Measurements from ENCODE around the gene CPNE1.
A peak's percentile ranks its signal among the peaks of the same experiment; 100 is the strongest.

Gene CPNE1

DNA sequence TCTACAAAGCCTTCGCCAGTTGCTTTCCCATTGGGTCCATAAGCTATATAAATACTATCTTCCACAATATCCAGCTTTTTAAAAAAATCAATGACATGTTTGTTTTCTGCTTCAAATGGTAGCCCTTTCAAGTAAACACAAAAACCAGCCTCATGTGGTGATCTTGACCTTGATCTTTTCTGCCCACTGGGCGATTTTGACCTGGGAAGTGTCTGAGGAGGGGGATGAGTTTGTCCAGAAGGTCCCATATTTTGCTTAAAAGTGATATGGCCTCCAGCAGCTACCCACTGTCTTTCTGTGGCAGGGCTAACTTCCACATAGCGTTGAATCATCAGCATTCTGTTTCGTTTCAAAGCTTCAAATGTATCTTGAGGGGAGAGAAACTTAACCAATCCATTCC lies 10.8 kb downstream of the CPNE1 start:
- DNase-seq, result no peak

DNA sequence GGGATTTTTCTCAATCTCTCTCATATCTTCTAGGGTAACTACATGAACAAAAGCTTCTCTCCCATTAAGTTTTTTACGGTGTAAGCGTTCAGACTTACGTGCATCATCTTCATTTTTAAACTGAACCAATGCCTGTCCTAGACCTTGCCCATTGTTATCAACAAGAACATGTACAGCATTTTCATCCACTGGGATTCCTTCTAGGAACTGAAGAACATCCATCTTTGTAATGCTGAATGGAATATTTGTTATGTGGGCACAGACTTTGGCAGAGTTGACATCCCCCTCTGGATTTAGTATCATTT lies 11.3 kb downstream of the CPNE1 start:
- no peak for DNase-seq

DNA sequence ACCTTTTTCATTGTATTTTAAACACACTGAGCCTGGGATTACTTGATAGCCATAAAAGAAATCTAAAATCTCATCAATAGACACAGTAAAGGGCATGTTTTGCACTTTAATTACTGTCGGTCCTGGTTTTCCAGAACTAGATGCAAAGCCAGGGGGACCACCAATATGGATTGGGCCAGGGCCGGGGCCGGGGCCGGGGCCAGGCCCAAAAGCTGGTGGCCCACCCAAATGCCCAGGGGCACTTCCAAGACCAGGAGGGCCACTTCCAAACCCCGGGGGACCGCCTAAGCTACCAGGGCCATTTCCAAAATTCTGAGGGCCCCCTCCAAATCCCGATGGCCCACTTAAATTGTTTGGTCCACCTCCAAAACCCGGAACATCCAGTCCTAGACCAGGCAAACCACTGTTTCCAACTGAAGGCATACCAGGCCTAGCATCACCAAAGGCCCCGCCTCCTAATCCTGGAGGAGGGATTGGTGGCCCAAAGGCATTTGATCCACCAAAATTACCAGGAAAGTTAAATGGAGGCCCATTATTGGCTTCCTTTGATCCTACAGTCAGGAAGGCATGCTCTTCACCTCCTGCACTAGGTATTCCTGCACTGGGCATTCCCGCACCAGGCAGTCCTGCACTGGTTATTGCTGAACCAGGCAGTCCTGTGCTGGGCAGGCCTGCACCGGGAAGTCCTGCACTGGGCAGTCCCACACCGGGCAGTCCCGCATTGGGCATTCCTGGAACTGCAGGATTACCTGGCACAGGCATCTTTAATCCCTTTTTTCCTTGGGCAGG lies 11.9 kb downstream of the CPNE1 start:
- no peak for DNase-seq

DNA sequence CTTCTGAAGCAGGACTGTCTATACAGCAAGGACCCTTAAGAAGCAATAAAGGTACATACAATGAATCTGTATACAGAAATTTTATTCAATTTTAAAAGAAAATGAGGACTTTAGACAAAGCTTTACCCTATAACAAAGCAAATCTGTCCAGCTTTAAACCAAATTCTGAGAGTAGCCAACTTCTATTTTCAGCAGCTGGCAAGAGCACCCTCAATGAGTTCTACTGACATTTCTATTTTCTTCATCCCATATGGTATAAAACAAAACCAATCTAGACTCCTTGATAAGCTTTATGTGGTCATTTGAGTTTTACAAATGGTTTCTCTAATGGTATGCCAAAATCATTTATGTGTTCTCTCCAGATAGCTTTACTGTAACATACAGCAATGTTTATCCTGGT lies 12.7 kb downstream of the CPNE1 start:
- DNase-seq, result no peak

DNA sequence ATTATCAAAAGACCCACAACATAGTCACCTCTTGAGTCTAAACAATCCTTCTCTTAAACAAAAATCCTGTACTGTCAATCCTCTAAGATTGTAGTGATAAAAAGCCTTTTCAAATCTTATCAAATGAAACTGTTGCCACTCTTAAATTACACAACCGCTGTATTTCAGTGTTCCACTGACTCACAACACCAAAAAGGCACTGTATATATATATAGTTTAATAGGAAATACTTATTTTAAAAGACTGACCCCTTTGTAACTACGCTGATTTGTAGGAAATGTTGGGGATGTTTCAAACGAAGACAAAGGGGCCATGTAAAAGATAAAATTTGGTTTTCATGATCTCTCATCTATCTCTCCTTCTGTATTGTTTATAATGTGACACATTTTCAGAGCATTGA lies 14.1 kb downstream of the CPNE1 start:
- DNase-seq, result no peak

DNA sequence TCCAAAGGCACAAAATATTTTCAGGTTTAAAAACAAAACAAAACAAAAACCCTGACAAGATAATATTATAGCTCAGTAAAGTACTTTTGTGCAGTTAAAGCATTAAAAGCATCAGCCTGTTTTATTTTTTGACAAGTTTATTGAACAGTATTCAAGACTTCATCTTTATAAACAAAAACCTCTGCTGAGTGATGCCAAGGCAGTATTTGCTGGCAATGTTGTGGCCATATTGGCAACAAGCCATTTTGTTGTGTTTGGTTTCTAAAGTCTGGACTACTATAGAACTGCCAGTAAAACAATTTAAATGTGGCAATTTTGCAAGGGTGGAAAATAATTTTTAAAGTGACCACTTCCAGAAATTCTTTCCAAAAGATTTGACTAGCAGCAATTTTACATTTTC lies 15.9 kb downstream of the CPNE1 start:
- no peak for DNase-seq

DNA sequence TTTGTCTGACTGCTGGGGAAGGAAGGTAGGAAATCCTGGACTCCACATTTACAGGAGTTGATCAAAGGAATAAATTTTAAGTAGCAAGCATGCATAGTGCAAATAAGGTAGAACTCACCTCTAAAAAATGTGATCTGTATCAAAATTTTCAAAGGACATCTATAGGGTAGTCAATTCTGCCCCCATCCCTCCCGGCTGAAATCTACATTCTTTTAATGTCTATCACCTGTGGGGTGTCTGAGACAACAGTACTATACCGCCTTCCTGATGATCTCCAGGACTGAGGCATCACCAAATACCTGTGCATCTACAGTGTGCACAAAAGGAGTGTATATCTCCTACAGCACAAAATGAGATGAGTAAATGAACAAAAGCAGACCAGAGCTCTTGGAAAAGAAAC lies 19.9 kb downstream of the CPNE1 start:
- DNase-seq, result no peak

DNA sequence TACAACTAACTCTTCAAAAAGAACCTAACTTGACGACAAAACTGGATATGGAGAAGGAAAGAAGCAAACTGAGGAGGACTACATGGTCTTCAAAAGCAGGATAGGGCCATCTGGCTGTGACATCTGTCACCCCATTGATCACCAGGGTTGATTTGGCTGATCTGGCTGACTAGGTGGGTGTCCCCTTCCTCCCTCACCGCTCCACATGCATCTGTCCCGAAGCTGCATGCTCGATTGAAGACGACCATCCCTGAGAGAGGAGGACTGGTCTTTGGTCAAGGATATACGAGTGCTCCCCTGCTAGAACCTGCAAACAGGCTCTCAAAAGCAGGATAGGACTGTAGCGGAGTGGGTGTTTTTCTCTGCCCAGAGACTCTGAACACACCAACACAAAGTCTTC lies 21.7 kb downstream of the CPNE1 start:
- no peak for DNase-seq

DNA sequence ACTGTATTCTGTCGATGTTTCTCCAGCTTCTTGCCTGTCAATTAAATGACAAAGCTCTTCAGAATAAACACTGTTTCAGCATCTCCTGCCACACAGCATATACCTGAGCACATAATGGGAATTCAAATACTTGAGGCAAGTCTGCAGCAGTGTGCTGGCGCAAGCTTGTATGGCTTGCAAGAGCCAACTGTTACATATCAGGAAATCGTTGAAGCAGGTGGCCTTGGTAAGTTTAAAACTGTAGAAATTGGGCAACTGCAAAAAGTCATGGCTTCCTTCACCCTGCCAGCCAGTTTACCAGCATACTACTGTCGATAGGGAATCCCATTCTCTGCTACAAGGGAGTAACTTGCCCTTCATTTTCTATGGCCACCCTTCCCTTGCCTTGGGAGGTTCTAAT lies 23.0 kb downstream of the CPNE1 start:
- DNase-seq, result no peak

DNA sequence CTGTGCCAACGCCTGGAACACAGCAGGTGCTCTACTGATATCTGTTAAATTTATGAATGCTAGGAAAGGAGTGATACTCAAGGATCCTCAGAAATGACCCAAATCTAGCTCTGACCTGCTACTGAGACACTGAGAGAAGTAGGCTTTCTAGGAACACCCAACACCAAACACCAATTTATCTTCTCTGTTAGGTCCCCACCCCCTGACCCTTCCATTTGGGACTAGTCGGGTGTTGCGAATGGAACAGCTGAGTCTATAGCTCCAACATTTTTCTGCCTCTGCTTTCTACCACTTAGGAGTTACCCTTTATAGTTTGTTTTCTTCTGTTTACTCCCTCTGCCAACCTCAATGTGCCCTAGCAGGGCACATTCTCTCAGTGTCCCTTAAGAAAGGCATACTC lies 24.0 kb downstream of the CPNE1 start:
- DNase-seq, result no peak

DNA sequence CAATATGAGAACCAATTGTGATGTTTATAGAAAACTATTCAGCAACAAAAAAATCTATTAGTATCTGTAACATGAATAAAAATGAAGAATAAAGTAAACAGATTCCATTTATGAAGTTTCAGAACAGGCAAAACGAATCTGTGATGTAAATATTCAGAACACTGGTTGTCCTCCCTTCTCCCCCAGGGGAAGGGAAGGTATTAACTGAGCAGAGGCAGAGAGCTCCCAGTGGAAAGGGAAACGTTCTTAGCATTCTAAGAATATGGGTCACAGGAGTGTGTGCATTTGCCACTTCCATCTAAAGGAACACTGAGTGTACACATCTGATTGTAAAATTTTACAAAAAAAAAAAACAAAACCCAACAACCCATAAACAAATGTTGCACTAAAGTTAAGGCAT lies 25.9 kb downstream of the CPNE1 start:
- DNase-seq, result no peak

DNA sequence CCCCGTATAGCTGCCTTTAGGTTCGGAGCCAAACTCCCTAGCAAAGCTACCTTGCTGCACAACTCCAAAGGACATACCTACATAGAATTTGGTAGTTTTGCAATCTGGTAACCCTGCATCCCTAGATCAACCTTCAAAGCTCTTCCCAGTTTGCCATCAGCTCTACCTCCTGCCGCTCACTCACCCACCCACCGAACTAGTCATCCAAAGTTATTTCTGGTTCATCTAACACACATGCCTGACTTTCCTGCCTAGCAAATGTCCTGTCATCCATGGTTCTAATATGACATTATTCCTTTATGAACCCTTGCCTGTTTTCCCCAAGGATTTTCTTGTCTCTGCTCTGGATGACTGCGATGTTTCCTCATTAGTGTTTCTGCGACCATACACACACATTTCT lies 27.4 kb downstream of the CPNE1 start:
- no peak for DNase-seq

DNA sequence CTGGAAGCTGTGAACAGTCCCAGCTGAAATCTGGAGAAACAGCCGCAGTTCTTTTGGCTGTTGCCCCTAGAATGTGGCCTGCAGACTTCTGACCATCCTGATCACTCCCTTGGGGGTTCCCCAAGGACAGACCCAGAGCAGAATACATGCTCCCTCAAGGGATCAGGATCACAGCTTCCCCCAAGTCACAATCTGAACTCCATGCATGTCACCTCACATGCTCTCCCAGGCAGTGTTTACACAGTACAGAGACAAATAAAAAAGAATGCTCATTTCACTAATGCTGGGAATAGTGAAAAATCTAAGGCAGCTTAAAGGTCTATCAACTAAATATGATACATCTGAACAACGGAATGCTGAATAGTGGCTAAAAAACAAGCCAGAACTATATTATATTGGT lies 28.6 kb downstream of the CPNE1 start:
- no peak for DNase-seq

DNA sequence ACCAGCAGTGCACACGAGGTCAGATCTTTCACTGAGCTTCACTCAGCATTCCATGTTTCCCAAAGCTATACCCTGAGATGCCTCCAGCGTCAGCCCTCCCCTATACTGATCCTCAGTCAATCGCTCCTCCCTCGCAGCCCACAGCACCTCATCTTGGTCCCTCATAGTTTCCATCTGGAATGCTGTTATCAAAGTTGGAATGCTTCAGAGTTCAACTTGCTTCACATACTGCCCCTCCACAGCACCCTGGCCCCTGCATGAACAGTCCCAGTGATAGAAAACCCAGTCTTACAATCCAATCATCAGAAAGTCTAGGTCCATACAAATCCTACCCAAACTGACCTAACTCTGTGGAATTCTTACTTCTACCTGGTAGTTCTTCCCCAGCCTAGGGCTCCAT lies 29.0 kb downstream of the CPNE1 start:
- DNase-seq, result no peak

DNA sequence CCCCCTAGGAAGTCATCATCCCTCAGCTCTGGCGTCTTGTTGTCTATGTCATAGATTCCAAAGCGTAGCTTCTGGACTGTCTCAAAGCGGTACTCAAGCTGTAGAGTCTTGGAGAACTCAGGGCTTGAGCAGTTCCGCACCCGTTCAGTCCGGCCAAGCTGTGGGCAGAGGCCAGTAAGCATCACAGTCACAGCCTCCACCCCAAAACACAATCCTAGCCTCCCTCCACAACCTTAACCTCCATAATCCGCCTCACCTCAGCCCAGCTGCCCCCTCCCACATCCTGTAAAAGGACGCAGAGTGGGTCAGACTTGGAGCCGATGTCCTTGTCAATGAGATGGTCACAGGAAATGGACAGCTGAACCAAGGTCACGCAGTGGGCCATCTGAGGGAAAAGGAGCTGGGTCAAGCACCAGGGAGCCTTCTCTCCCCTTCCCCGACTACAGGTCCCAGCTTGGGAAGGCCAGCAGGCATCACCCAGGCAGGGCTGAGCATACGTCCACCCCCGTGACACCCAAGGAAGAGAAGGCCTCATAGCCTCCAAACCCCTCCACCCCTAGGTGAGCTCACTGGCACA lies 32.1 kb downstream of the CPNE1 start:
- DNase-seq, result no peak

DNA sequence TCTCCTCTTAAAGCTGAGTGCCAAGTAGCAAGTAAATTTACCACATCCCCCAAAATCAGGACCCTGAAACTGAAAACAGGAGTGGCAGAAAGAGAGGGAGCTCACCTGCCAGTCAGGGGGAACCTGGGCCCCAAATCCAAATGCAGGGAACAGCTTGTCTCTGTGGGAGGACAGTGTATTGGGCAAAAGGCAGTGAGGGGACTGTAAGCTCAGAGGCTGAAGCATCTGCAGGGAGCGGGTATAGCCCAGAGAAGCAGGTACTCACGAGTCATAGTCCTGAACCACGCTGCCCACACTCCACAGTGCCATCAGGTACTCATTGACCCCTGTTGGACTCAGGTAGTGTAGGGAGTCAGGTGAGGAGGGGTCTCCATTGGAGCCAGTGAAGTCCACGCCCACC lies 34.1 kb downstream of the CPNE1 start:
- no peak for DNase-seq

DNA sequence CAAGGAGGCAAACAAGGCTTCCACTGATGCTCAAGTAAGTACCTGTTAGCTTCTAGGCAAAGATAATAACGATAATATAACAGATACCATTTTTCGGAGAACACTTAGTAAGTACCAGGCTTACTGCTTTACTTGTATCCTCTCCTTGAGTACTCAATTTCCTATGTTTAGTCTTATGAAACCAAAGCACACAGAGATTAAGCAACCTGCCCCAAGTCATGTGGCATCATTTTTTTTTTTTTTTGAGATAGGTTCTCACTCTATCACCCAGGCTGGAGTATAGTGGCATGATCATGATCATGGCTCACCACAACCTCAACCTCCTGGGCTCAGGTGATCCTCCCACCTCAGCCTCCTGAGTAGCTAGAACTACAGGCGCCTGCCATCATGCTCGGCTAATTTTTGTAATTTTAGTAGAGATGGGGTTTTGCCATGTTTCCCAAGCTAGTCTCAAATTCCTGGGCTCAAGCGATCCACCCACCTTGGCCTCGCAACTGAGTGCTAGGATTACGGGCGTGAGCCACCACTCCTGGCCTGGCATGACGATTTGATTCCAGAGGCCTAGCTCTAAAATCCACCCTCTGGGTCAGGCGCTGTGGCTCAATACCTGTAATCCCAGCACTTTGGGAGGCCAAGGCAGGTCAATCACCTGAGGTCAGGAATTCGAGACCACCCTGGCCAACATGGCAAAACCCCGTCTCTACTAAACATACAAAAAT lies 35.1 kb downstream of the CPNE1 start:
- peak in 3 of 4 experiments; percentile 13 to 51 (median 40) for DNase-seq

DNA sequence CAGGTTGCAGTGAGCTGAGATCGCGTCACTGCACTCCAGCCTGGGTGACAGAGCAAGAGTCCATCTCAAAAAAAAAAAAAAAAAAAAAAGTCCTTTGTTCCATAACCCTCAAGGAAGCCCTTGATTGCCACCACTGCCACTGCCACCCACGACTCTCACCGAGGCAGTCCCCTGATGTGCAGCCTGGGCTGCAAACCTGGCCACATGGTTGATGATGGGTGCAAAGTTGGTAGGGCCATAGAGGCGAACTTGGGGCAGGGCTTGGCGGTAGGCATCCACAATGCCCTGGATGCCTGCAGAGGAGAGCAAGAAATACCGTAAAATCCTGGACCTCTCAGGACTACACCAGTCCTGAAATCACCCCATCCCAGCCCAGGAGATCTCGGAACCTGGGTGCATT lies 37.6 kb downstream of the CPNE1 start:
- DNase-seq, result no peak

DNA sequence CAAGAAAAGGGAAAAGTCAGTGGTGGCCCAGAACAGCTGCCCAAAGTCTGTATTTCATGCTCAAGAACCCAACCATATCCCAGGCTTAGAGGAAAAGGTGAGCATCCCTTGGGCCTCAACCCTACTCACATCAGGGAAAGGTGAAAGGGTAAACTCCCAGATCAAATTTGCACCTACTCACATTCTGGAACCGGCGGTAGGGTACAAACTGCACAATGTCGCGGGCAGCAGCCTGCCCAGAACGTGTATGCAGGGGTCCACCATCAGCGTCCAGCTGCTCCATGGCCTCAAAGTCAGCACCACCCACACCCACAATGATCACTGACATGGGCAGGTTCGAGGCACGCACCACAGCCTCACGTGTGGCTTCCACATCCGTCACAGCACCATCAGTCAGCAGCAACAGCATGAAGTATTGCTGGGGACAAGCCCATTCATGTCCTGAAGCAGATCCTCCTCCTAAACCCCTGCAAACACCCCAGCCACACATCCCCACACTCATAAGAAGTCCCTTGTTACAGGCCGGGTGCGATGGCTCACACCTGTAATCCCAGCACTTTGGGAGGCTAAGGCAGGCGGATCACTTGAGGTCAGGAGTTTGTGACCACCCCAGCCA lies 38.2 kb downstream of the CPNE1 start:
- no peak for DNase-seq

DNA sequence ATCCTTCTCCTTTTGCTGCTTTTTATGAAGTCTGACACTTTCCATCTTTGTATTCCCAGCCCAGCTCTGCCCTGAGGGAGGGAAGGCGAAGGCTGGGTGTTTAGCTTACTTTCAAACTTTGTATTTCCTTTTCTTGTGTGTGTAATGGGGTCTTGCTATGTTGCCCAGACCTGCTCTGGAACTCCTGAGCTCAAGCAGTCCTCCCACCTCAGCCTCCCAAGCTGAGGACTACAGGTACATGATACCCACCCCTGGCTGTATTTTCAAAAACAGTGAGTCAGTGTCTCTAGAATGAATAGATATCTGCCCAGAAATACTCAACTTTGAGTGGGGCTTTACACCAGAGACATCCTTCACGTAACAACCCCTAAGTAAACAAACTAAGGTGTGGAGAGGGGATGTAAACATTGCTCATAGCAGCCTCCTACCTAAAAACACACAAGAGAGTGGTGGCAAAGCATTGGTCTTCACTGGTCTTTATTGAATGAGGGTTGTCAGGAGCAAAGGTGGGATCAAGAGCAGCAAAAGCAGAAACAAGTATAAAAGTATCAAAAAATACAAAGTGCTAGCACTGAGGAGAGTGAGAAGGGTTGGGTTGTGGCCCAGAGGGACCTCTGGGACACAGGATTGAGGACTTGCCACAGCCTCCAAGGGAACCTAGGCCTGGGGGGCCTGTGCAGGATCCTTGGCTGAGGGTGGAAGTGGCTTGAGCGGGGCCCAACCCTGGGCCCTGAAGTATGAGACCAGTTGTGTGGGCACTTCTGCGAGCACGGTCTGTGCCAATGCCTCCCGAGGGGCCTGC lies 38.9 kb downstream of the CPNE1 start:
- DNase-seq, result no peak

DNA sequence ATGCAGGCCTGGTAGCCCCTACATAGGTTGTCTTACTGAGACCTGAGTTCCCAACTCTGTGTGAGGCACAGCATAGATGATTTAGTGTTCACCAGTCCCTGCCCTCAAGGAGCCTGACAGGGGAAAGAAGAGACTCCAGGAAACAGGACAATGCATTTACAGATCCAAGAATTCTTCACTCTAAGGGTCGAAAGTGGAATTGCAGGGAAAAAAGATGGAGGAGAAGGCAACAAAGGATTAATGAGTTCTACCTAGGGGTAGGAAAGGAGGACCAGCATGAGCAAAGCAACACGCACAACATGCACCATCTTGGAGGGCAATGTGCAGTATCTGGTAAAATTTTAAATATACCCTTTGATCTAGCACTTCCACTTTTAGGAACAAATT lies 43.1 kb downstream of the CPNE1 start:
- no peak for DNase-seq

DNA sequence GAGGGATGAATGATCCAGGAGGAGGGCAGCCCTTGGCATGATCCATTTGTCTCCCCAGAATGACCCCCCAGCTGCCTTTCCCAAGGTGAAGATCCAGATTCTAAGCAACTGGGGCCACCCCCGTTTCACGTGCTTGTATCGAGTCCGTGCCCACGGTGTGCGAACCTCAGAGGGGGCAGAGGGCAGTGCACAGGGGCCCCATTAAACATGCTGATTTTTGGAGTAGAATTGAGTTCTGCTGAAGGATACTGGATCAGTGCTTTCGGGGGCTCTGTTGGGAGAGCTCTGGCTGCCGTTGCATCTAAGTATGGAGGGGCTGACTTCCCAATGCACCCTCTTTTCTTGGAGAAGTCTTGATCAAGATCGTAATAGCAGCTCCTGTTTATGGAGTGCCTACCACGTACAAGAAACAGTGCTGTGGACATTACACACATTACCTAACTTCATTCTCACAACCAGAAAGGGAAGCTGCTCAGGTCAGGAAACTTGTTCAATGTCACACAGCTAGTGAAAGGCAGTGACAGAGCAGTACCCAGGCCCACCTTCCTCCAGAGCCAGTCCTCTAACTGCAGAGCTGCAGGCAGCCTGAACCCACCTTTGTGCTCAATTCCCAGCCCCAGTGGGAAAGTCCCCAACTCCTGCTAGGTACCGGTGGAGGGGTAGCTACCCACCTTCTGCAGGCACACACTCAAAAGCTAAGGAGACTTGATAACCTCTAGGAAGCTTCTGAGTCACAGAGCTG lies 43.7 kb downstream of the CPNE1 start:
- no peak for DNase-seq
